GM10847 (cell line): ENCODE results near the gene TSPAN3.

Experiments used
- POLR2A ChIP-seq: IDR thresholded peaks from 2 replicates; pipeline ENCODE4 v1.6.1; 2011; ENCODE audit not compliant: insufficient read length; ENCODE audit errors: extremely low read depth

The TSPAN3 gene

GRCh38 chr15:77002954-77003912, 67.7 kb downstream of the TSPAN3 start:
- no peak for TF ChIP-seq POLR2A

GRCh38 chr15:77002436-77002835, 68.5 kb downstream of the TSPAN3 start:
- no peak for TF ChIP-seq POLR2A

- TF ChIP-seq POLR2A = no peak
Measured at GRCh38 chr15:77001966-77002365, 68.9 kb downstream of the TSPAN3 start.

GRCh38 chr15:77001351-77001750, 69.6 kb downstream of the TSPAN3 start:
- TF ChIP-seq POLR2A = no peak

GRCh38 chr15:76999996-77000395, 70.9 kb downstream of the TSPAN3 start:
- no peak for TF ChIP-seq POLR2A

- TF ChIP-seq POLR2A = no peak
Measured at GRCh38 chr15:76998663-76999285, 72.1 kb downstream of the TSPAN3 start.

- no peak for TF ChIP-seq POLR2A
Measured at GRCh38 chr15:76996526-76997401, 74.1 kb downstream of the TSPAN3 start.

- no peak for TF ChIP-seq POLR2A
Measured at GRCh38 chr15:76996076-76996525, 74.8 kb downstream of the TSPAN3 start.

- TF ChIP-seq POLR2A = peak; percentile 77
Measured at GRCh38 chr15:76994971-76995945, 75.7 kb downstream of the TSPAN3 start, which contains the start of gene PSTPIP1. Gene PSTPIP1, plus strand, starts transcription at chr15:76995126. Its CDS starts 448 bp downstream, at chr15:76995574.

GRCh38 chr15:76994496-76994895, 76.4 kb downstream of the TSPAN3 start:
- no peak for TF ChIP-seq POLR2A

GRCh38 chr15:76994001-76994400, 76.9 kb downstream of the TSPAN3 start:
- no peak for TF ChIP-seq POLR2A

- no peak for TF ChIP-seq POLR2A
Measured at GRCh38 chr15:76993114-76993725, 77.7 kb downstream of the TSPAN3 start.

- no peak for TF ChIP-seq POLR2A
Measured at GRCh38 chr15:76991741-76992645, 78.9 kb downstream of the TSPAN3 start.
